K562 (cell line): Measurements from ENCODE around the gene CTCFL. TPM values are rescaled to one million over a fixed set of nuclear protein-coding genes. Genes with fewer than 3 reads are reported as not detected.

Source experiments
- EGR1 ChIP-seq: fragments of 450-650 bp; conservative IDR thresholded peaks from 2 replicates; pipeline ENCODE4 v1.6.1; 2017; ENCODE audit warnings: mild to moderate bottlenecking
- EHMT2 ChIP-seq: fragments of 450-650 bp; IDR thresholded peaks from 2 replicates; pipeline ENCODE4 v1.6.1; 2018; ENCODE audit warnings: antibody characterized with exemption
- HNRNPH1 ChIP-seq: fragments of 200-400 bp; formaldehyde crosslinking; optimal IDR thresholded peaks from 2 replicates; pipeline ENCODE3; 2017; ENCODE audit warnings: low read depth, mild to moderate bottlenecking, low read length, moderate library complexity
- NBN ChIP-seq: fragments of 450-650 bp; IDR thresholded peaks from 2 replicates; pipeline ENCODE4 v1.6.1; 2016; ENCODE audit warnings: low read depth, mild to moderate bottlenecking
- PHB ChIP-seq: fragments of 250-450 bp; sonication (Bioruptor Pico); IDR thresholded peaks from 2 replicates; pipeline ENCODE4 v1.5.0; 2021
- PHTF2 ChIP-seq: fragments of 250-450 bp; sonication (Bioruptor Pico); IDR thresholded peaks from 2 replicates; pipeline ENCODE4 v1.5.0; 2021; ENCODE audit warnings: mild to moderate bottlenecking
- SP1 ChIP-seq: sonication (generic); formaldehyde crosslinking; IDR thresholded peaks from 2 replicates; pipeline ENCODE4 v1.8.1; 2022; ENCODE audit warnings: mild to moderate bottlenecking, missing genetic modification reagents
- SP2 ChIP-seq: IDR thresholded peaks from 2 replicates; pipeline ENCODE4 v1.6.1; 2011; ENCODE audit warnings: mild to moderate bottlenecking, low read depth, low read length, moderate library complexity; ENCODE audit not compliant: poor library complexity, severe bottlenecking; ENCODE audit errors: extremely low read depth
- ZNF586 ChIP-seq: fragments of 450-650 bp; formaldehyde crosslinking; conservative IDR thresholded peaks from 2 replicates; pipeline ENCODE4 v1.4.0; 2020; ENCODE audit warnings: mild to moderate bottlenecking, moderate library complexity
- polyA plus RNA-seq, 8 experiments: library from polyadenylated mRNA; depleted of rRNA in 4 of 8; stranded (reverse) in 5 of 8; unstranded in 3 of 8; fragments of >200 nt; fragmentation: Nextera tagmentation in 2 of 8; fragmentation: Illumina TruSeq in 1 of 8; extraction: Ambion mirVana in 2 of 8; extraction: Trizol in 1 of 8; gene quantifications; 2 replicates each; pipeline versions ENCODE4 v1.2.1 to v1.2.3, GENCODE V29; 2011 to 2014; ENCODE audit warnings: inconsistent platforms in 1 of 8, missing spikeins in 1 of 8
- total RNA-seq, 7 experiments: library from RNA; depleted of rRNA in 6 of 7; stranded (reverse); fragments of >200 nt in 6 of 7; fragmentation: Illumina TruSeq in 2 of 7; extraction: Trizol in 2 of 7; gene quantifications; 2 replicates each; pipeline versions ENCODE4 v1.2.1 to v1.2.3, GENCODE V29; 2011 to 2021; ENCODE audit warnings: low replicate concordance in 1 of 7
- TF ChIP-seq, protein P1 (sequence below): fragments of 450-650 bp; IDR thresholded peaks from 2 replicates; pipeline ENCODE4 v1.6.1; 2016; ENCODE audit warnings: low read depth
- TF ChIP-seq, protein P2 (sequence below): fragments of 200-800 bp; sonication (Bioruptor generic); IDR thresholded peaks from 2 replicates; pipeline ENCODE4 v1.6.1; 2017; ENCODE audit warnings: missing genetic modification characterization, missing compliant biosample characterization
- TF ChIP-seq, protein P3 (sequence below): fragments of 250-450 bp; sonication (Bioruptor Pico); IDR thresholded peaks from 2 replicates; pipeline ENCODE4 v1.4.0; 2020; ENCODE audit warnings: mild to moderate bottlenecking, moderate library complexity, borderline replicate concordance
- TF ChIP-seq, protein P4 (sequence below): sonication (generic); formaldehyde crosslinking; IDR thresholded peaks from 2 replicates; pipeline ENCODE4 v1.8.0; 2022; ENCODE audit warnings: missing genetic modification reagents, mild to moderate bottlenecking, moderate library complexity, borderline replicate concordance

CTCFL gene
- total and polyA plus RNA-seq, 9 of the 15 experiments (the other 6 are each of a cell fraction or from before 2014, with no cell fraction given): 42.4 to 188 (median 111) TPM

DNA sequence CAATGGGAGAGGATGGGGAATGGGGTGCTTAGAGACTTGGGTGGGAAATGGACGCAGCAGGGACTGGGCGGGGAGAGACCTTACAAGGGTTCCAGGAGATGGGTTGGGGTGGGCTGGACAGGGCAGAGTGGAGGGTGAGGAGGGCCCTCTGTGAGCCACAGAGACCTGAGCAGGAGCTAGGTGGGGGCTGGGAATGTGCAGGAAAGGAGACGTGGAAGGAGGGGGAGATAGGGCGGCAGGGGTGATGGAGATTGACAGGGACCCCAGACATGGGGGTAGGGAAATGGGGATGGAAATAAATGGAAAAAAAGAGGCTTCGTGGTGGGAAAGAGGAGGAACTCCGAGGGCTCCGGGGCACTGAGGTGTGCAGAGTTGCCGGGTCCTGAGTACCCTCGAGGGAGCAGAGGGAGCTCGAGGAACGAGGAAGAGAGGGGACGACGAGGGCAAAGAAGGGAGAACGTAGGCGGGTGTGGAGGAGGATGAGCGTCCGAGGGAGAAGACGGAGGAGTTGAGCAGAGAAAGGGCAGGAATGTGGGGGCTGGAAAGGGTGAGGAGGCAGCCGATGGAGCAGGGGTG lies 2.0 kb upstream of the CTCFL start (continued):
- TF ChIP-seq, protein P1, sequence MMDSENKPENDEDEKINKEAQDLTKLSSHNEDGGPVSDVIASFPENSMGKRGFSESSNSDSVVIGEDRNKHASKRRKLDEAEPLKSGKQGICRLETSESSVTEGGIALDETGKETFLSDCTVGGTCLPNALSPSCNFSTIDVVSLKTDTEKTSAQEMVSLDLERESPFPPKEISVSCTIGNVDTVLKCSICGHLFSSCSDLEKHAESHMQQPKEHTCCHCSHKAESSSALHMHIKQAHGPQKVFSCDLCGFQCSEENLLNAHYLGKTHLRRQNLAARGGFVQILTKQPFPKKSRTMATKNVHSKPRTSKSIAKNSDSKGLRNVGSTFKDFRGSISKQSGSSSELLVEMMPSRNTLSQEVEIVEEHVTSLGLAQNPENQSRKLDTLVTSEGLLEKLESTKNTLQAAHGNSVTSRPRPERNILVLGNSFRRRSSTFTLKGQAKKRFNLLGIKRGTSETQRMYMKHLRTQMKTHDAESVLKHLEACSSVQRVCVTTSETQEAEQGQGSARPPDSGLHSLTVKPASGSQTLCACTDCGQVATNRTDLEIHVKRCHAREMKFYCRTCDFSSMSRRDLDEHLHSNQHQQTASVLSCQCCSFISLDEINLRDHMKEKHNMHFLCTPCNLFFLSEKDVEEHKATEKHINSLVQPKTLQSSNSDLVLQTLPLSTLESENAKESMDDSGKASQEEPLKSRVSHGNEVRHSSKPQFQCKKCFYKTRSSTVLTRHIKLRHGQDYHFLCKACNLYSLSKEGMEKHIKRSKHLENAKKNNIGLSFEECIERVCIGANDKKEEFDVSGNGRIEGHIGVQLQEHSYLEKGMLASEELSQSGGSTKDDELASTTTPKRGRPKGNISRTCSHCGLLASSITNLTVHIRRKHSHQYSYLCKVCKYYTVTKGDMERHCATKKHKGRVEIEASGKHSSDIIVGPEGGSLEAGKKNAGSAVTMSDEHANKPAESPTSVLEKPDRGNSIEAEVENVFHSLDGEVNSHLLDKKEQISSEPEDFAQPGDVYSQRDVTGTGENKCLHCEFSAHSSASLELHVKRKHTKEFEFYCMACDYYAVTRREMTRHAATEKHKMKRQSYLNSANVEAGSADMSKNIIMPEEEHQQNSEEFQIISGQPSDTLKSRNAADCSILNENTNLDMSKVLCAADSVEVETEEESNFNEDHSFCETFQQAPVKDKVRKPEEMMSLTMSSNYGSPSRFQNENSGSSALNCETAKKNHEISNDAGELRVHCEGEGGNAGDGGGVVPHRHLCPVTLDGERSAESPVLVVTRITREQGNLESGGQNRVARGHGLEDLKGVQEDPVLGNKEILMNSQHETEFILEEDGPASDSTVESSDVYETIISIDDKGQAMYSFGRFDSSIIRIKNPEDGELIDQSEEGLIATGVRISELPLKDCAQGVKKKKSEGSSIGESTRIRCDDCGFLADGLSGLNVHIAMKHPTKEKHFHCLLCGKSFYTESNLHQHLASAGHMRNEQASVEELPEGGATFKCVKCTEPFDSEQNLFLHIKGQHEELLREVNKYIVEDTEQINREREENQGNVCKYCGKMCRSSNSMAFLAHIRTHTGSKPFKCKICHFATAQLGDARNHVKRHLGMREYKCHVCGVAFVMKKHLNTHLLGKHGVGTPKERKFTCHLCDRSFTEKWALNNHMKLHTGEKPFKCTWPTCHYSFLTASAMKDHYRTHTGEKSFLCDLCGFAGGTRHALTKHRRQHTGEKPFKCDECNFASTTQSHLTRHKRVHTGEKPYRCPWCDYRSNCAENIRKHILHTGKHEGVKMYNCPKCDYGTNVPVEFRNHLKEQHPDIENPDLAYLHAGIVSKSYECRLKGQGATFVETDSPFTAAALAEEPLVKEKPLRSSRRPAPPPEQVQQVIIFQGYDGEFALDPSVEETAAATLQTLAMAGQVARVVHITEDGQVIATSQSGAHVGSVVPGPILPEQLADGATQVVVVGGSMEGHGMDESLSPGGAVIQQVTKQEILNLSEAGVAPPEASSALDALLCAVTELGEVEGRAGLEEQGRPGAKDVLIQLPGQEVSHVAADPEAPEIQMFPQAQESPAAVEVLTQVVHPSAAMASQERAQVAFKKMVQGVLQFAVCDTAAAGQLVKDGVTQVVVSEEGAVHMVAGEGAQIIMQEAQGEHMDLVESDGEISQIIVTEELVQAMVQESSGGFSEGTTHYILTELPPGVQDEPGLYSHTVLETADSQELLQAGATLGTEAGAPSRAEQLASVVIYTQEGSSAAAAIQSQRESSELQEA: peak; percentile 33; the same call in 1 of the 2 replicates
- TF ChIP-seq HNRNPH1 (no peak), PHTF2 (CRISPR knock-in tag) (no peak), EGR1 (peak; percentile 37), ZNF586 (no peak), SP1 (CRISPR knock-in tag) (no peak), SP2 (no peak), EHMT2 (no peak), PHB (no peak), NBN (no peak)
- TF ChIP-seq, protein P2, sequence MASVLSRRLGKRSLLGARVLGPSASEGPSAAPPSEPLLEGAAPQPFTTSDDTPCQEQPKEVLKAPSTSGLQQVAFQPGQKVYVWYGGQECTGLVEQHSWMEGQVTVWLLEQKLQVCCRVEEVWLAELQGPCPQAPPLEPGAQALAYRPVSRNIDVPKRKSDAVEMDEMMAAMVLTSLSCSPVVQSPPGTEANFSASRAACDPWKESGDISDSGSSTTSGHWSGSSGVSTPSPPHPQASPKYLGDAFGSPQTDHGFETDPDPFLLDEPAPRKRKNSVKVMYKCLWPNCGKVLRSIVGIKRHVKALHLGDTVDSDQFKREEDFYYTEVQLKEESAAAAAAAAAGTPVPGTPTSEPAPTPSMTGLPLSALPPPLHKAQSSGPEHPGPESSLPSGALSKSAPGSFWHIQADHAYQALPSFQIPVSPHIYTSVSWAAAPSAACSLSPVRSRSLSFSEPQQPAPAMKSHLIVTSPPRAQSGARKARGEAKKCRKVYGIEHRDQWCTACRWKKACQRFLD (CRISPR knock-in tag): 0 out of 2 replicates have a peak, but pooled peaks have one; percentile 52
- TF ChIP-seq, protein P3, sequence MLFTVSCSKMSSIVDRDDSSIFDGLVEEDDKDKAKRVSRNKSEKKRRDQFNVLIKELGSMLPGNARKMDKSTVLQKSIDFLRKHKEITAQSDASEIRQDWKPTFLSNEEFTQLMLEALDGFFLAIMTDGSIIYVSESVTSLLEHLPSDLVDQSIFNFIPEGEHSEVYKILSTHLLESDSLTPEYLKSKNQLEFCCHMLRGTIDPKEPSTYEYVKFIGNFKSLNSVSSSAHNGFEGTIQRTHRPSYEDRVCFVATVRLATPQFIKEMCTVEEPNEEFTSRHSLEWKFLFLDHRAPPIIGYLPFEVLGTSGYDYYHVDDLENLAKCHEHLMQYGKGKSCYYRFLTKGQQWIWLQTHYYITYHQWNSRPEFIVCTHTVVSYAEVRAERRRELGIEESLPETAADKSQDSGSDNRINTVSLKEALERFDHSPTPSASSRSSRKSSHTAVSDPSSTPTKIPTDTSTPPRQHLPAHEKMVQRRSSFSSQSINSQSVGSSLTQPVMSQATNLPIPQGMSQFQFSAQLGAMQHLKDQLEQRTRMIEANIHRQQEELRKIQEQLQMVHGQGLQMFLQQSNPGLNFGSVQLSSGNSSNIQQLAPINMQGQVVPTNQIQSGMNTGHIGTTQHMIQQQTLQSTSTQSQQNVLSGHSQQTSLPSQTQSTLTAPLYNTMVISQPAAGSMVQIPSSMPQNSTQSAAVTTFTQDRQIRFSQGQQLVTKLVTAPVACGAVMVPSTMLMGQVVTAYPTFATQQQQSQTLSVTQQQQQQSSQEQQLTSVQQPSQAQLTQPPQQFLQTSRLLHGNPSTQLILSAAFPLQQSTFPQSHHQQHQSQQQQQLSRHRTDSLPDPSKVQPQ (CRISPR knock-in tag): no peak
- TF ChIP-seq, protein P4, sequence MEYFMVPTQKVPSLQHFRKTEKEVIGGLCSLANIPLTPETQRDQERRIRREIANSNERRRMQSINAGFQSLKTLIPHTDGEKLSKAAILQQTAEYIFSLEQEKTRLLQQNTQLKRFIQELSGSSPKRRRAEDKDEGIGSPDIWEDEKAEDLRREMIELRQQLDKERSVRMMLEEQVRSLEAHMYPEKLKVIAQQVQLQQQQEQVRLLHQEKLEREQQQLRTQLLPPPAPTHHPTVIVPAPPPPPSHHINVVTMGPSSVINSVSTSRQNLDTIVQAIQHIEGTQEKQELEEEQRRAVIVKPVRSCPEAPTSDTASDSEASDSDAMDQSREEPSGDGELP (CRISPR knock-in tag): 0 out of 2 replicates have a peak, but pooled peaks have one; percentile 2
- TF ChIP-seq, all 486 proteins: peak for 7
